Endothelial cell of umbilical vein (primary cell): ENCODE results near the gene TEX26. TPM values are rescaled to one million over a fixed set of nuclear protein-coding genes. Genes with fewer than 3 reads are reported as not detected.

Source experiments
- BruUV-seq: library from RNA; stranded (reverse); fragments of 400-500 nt; replicated peaks from 2 replicates; lab custom pipeline; 2021; lab: Mats Ljungman, UMichigan
- CTCF ChIA-PET: fragments of 300-600, 350-600 bp; sonication (Branson Sonifier 250); formaldehyde crosslinking; loops from one replicate; lab custom pipeline; 2021; ENCODE audit warnings: antibody characterized with exemption, inconsistent platforms; lab: Charles Lee
- POLR2A ChIA-PET: fragments of 300-600, 350-600 bp; sonication (Branson Sonifier 250); formaldehyde crosslinking; loops from one replicate; lab custom pipeline; 2021; ENCODE audit warnings: antibody characterized with exemption, inconsistent platforms; lab: Charles Lee
- DNase-seq: peaks from one replicate; pipeline ENCODE4 v3.0.0-alpha.2; 2011; ENCODE audit warnings: low read depth, low spot score
- FAIRE-seq: peaks from 2 replicates; lab custom pipeline; 2011; peaks lifted over from hg19 to GRCh38; lab: Jason Lieb, UNC
- H2AFZ ChIP-seq: 2 replicates; pipeline ENCODE4 v1.6.0; 2012; ENCODE audit warnings: low read depth, low read length, control low read depth, inconsistent platforms
- H3K27ac ChIP-seq: 2 replicates; pipeline ENCODE4 v1.5.1; 2011; ENCODE audit warnings: low read depth, mild to moderate bottlenecking, control low read depth, low read length, moderate library complexity; ENCODE audit not compliant: insufficient read depth
- H3K27me3 ChIP-seq, 2 experiments: 2 replicates each; pipeline versions ENCODE4 v1.6.0 to v1.6.1; 2011; ENCODE audit warnings: low read length in 2 of 2, mixed read lengths in 1 of 2; ENCODE audit not compliant: control insufficient read depth in 2 of 2, insufficient read depth in 2 of 2
- H3K36me3 ChIP-seq, 2 experiments: 2 replicates in 1 of 2; 3 replicates in 1 of 2; pipeline ENCODE4 v1.5.1; 2011; ENCODE audit warnings: low read length in 2 of 2, mild to moderate bottlenecking in 1 of 2, moderate library complexity in 1 of 2; ENCODE audit not compliant: control insufficient read depth in 2 of 2, insufficient read depth in 2 of 2; ENCODE audit errors: extremely low read depth in 1 of 2
- H3K4me1 ChIP-seq: 3 replicates; pipeline ENCODE4 v1.5.1; 2011; ENCODE audit warnings: mild to moderate bottlenecking, low read length; ENCODE audit not compliant: control insufficient read depth, insufficient read depth; ENCODE audit errors: extremely low read depth
- H3K4me2 ChIP-seq: 2 replicates; pipeline ENCODE4 v1.6.1; 2011; ENCODE audit warnings: low read length, control low read depth, mixed read lengths; ENCODE audit not compliant: insufficient read depth
- H3K4me3 ChIP-seq, 3 experiments: fragments of 200-600 bp in 1 of 3; sonication (generic), shearing (Covaris generic) in 1 of 3; replicated peaks in 1 of 3; 2 replicates each; pipeline ENCODE4 v1.5.1; 2011 to 2016; ENCODE audit warnings: control low read depth in 3 of 3, low read length in 3 of 3, mild to moderate bottlenecking in 2 of 3, inconsistent platforms in 1 of 3, low read depth in 1 of 3, moderate library complexity in 1 of 3; ENCODE audit not compliant: insufficient read depth in 1 of 3
- H3K79me2 ChIP-seq: 2 replicates; pipeline ENCODE4 v1.6.0; 2012; ENCODE audit warnings: low read length, inconsistent platforms; ENCODE audit not compliant: control insufficient read depth, insufficient read depth
- H3K9ac ChIP-seq: replicated peaks from 2 replicates; pipeline ENCODE3; 2011; ENCODE audit warnings: low read length, control low read depth; ENCODE audit not compliant: insufficient read depth; ENCODE audit errors: extremely low read depth
- H3K9me1 ChIP-seq: replicated peaks from 3 replicates; pipeline ENCODE4 v1.6.0; 2011; ENCODE audit warnings: mild to moderate bottlenecking, low read length; ENCODE audit not compliant: control insufficient read depth, insufficient read depth; ENCODE audit errors: extremely low read depth
- H3K9me3 ChIP-seq: replicated peaks from 2 replicates; pipeline ENCODE4 v1.5.1; 2012; ENCODE audit warnings: low read length, inconsistent platforms; ENCODE audit not compliant: control insufficient read depth, insufficient read depth
- H4K20me1 ChIP-seq: replicated peaks from 2 replicates; pipeline ENCODE3; 2011; ENCODE audit warnings: mild to moderate bottlenecking, low read length; ENCODE audit not compliant: control insufficient read depth, insufficient read depth; ENCODE audit errors: extremely low read depth
- CTCF ChIP-seq, 2 donors: IDR thresholded peaks; 1 replicate in 1 of 2; 2 replicates in 1 of 2; pipeline ENCODE4 v1.5.1; 2011; ENCODE audit warnings: low read length in 2 of 2, mild to moderate bottlenecking in 2 of 2, moderate library complexity in 2 of 2, control low read depth in 1 of 2, inconsistent platforms in 1 of 2, low read depth in 1 of 2; ENCODE audit not compliant: insufficient read depth in 1 of 2; ENCODE audit errors: extremely low read depth in 1 of 2
- EZH2 ChIP-seq: IDR thresholded peaks from 2 replicates; pipeline ENCODE4 v1.6.1; 2012; ENCODE audit warnings: borderline replicate concordance, low read depth, mild to moderate bottlenecking, moderate library complexity, low read length, inconsistent platforms; ENCODE audit not compliant: severe bottlenecking
- FOS ChIP-seq: IDR thresholded peaks from 2 replicates; pipeline ENCODE4 v1.6.1; 2011; ENCODE audit warnings: mild to moderate bottlenecking, low read length, moderate library complexity, borderline replicate concordance; ENCODE audit not compliant: insufficient read depth
- GATA2 ChIP-seq: IDR thresholded peaks from 2 replicates; pipeline ENCODE4 v1.7.0; 2011; ENCODE audit warnings: low read depth, mild to moderate bottlenecking, moderate library complexity, mixed read lengths, low read length; ENCODE audit not compliant: insufficient read length, insufficient read depth
- JUN ChIP-seq: IDR thresholded peaks from 2 replicates; pipeline ENCODE4 v1.6.1; 2011; ENCODE audit warnings: borderline replicate concordance, low read depth; ENCODE audit not compliant: insufficient read length, insufficient read depth
- MAX ChIP-seq: IDR thresholded peaks from 2 replicates; pipeline ENCODE4 v1.6.1; 2011; ENCODE audit not compliant: insufficient read depth, insufficient read length
- MYC ChIP-seq: IDR thresholded peaks from one replicate; pipeline ENCODE4 v1.6.1; 2011; ENCODE audit warnings: mild to moderate bottlenecking, low read depth, low read length
- POLR2A ChIP-seq: IDR thresholded peaks from 2 replicates; pipeline ENCODE4 v1.6.1; 2012; ENCODE audit warnings: low read depth, mild to moderate bottlenecking, control low read depth, low read length
- POLR2AphosphoS5 ChIP-seq: IDR thresholded peaks from 2 replicates; pipeline ENCODE4 v1.6.1; 2012; ENCODE audit warnings: low read depth, mild to moderate bottlenecking, control low read depth, low read length, moderate library complexity; ENCODE audit not compliant: insufficient read depth
- dilution Hi-C: fragments of 300-500 bp; cut with MboI; formaldehyde crosslinking; loops from one replicate; pipeline ENCODE4 v1.15.0; 2019; ENCODE audit warnings: low sequenced_read_pairs; ENCODE audit not compliant: extremely low pct_ligation_motif_present
- intact Hi-C: fragments of 100-400 bp; cut with micrococcal nuclease; formaldehyde crosslinking; loops from one replicate; pipeline ENCODE4 v1.10.0; 2022
- polyA plus RNA-seq, 4 experiments: library from polyadenylated mRNA; depleted of rRNA in 3 of 4; stranded (reverse) in 3 of 4; unstranded in 1 of 4; fragments of >200 nt; gene quantifications; 2 replicates each; pipeline versions ENCODE4 v1.2.1 to v1.2.3, GENCODE V29; 2011 to 2012; ENCODE audit warnings: missing spikeins in 1 of 4
- total RNA-seq: library from RNA; stranded (reverse); gene quantifications from 2 replicates; pipeline ENCODE4 v1.2.3, GENCODE V29; 2021

The TEX26 gene
- total and polyA plus RNA-seq, 2 donors (not counting 3 experiments of a cell fraction or from before 2014, with no cell fraction given) = not detected

GRCh38 chr13:30916991-30917390 lies 15.5 kb upstream of the TEX26 start:
- H2AFZ ChIP-seq = no peak overlapping the region
- H3K79me2 ChIP-seq = peaks cover 8% of the 10 kb centered on the region
- peaks cover 3% of the 10 kb centered on the region for H4K20me1 ChIP-seq
- ChIA-PET CTCF (interaction anchor here (1.0 to 1.1 kb wide), 2 partner anchors 24 to 94 kb away, joined by 3 read pairs; no protein-coding TSS in a partner anchor), POLR2A (no interaction called here)
- H3K9me3 ChIP-seq = no peaks in the 10 kb centered on the region
- FAIRE-seq (no peak), DNase-seq (no peak)
- dilution Hi-C loops (no loop called here), intact Hi-C loops (no loop called here)
- H3K27me3 ChIP-seq = no peaks in the 10 kb centered on the region
- H3K4me3 ChIP-seq = no peak overlapping the region
- no peak overlapping the region for H3K27ac ChIP-seq
- no peaks in the 10 kb centered on the region for H3K4me1 ChIP-seq
- no peak overlapping the region for H3K9ac ChIP-seq
- H3K4me2 ChIP-seq = no peak overlapping the region
- no TSS peak for BruUV-seq
- no peaks in the 10 kb centered on the region for H3K9me1 ChIP-seq
- peaks cover 0 to 10% of the 10 kb centered on the region in 2 experiments for H3K36me3 ChIP-seq
- TF ChIP-seq MYC (no peak), POLR2AphosphoS5 (no peak), POLR2A (no peak), FOS (no peak), MAX (no peak), GATA2 (no peak), CTCF (IDR thresholded peaks at IDR 0.05; ENCODE audit: extremely low read depth in 1 of 2, insufficient read depth in 1 of 2, low read depth in 1 of 2, low read length in 2 of 2) (no peak), JUN (no peak), EZH2 (no peak)
